Erythroblast (primary cell): ENCODE data around the gene SOD2.

ENCODE experiments used
- DNase-seq, 2 experiments: peaks; one replicate each; lab custom pipeline; 2025; lab: John Stamatoyannopoulos, UW
- GATA1 ChIP-seq: IDR thresholded peaks from 2 replicates; pipeline ENCODE4 v1.6.1; 2011; ENCODE audit warnings: low read depth, mild to moderate bottlenecking, control low read depth, low read length, moderate library complexity
- POLR2A ChIP-seq: IDR thresholded peaks from 2 replicates; pipeline ENCODE4 v1.6.1; 2011; ENCODE audit warnings: mild to moderate bottlenecking, low read length

Gene SOD2

GRCh38 chr6:159649441-159649840 is 43.6 kb downstream of the SOD2 start:
- no peak for TF ChIP-seq POLR2A
- no peak for TF ChIP-seq GATA1

DNA sequence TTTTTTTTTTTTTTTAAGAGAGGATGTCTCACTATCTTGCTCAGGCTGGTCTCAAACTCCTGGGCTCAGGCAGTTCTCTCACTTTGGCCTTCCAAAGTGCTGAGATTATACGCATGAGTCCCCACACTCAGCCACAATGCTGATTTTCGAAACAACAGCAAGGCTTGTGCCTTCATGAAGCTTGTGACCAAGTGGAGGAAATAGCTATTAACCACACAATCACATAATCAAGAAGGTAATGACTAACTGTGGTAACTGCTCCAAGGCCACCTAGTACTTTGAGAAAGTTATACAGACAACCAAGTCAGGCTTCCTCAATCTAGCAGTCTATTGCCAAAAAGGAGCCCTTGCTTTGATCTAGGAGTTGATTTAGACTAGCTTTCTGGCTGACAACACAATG is 46.3 kb downstream of the SOD2 start:
- no peak for DNase-seq
- no peak for TF ChIP-seq GATA1
- TF ChIP-seq POLR2A, result no peak

More at GRCh38 chr6:159649441-159649840, 43.6 kb downstream of the SOD2 start:
- DNase-seq, result no peak

DNA sequence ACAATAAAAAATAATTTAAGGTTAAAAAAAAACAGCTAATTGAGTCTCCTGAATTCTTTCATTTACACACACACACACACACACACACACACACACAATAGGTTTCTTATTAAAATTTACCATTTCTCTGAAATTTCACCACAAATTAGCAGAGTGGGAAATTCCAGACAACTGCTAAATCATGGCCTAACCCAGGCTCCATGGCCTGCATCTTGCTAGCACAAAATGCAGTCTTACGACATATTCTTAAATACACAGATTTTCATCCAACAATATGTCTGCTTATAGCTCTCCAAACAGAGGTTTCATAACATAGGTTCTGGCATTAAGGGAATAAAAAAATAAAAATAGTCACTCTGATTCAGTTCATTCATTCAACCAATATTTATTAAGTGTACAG is 46.9 kb downstream of the SOD2 start:
- no peak for DNase-seq
- TF ChIP-seq POLR2A (no peak), GATA1 (no peak)

GRCh38 chr6:159645640-159646039 is 47.4 kb downstream of the SOD2 start:
- no peak for TF ChIP-seq GATA1
- TF ChIP-seq POLR2A, result no peak
- DNase-seq, result no peak
